PC-9 (cell line): ENCODE data around the gene NLGN4X.

Experiments used
- CTCF ChIP-seq: fragments of 200-600 bp; sonication (generic); conservative IDR thresholded peaks from 2 replicates; pipeline ENCODE4 v1.6.1; 2017; ENCODE audit warnings: mixed run types, antibody characterized with exemption, mild to moderate bottlenecking, moderate library complexity
- EZH2 ChIP-seq: fragments of 200-600 bp; sonication (generic); IDR thresholded peaks from 2 replicates; pipeline ENCODE4 v1.8.0; 2017; ENCODE audit warnings: antibody characterized with exemption, low read depth

- TF ChIP-seq CTCF (no peak), EZH2 (no peak)
These were observed 224.1 kb downstream of the NLGN4X start for GRCh38 chrX:6004529-6004928.
